Neural crest cell (in vitro differentiated cells): ENCODE data around the gene OSBP2. TPM values are rescaled to one million over a fixed set of nuclear protein-coding genes. Genes with fewer than 3 reads are reported as not detected.

ENCODE experiments used
- DNase-seq: peaks from one replicate; pipeline ENCODE4 v3.0.0; 2021; ENCODE audit warnings: low read depth, mixed read lengths, low spot score
- H3K27ac Mint-ChIP-seq: one replicate; pipeline ENCODE4 v1.8.0; 2021; ENCODE audit warnings: mild to moderate bottlenecking, mixed read lengths; ENCODE audit not compliant: unreplicated experiment
- H3K27me3 Mint-ChIP-seq: 2 replicates; pipeline ENCODE4 v1.8.0; 2021; ENCODE audit warnings: low read depth, mild to moderate bottlenecking, mixed read lengths
- H3K36me3 Mint-ChIP-seq: 2 replicates; pipeline ENCODE4 v1.8.0; 2021; ENCODE audit warnings: low read depth, mild to moderate bottlenecking, mixed read lengths
- H3K4me1 Mint-ChIP-seq: 2 replicates; pipeline ENCODE4 v1.8.0; 2021; ENCODE audit warnings: mixed read lengths
- H3K4me3 Mint-ChIP-seq: one replicate; pipeline ENCODE4 v1.8.0; 2021; ENCODE audit warnings: mild to moderate bottlenecking, mixed read lengths
- H3K9me3 Mint-ChIP-seq: 2 replicates; pipeline ENCODE4 v1.8.0; 2021; ENCODE audit warnings: mixed read lengths
- total RNA-seq: library from RNA; stranded (reverse); gene quantifications from 2 replicates; pipeline ENCODE4 v1.2.1, GENCODE V29; 2021
- TF ChIP-seq, protein P1 (sequence below): fragments of 200-600 bp; sonication (generic); conservative IDR thresholded peaks from 2 replicates; pipeline ENCODE4 v1.5.0; 2021; ENCODE audit warnings: antibody characterized with exemption, mild to moderate bottlenecking

Gene OSBP2
- total RNA-seq, 1 donor from 2014 or later, result 2.8 TPM

DNA sequence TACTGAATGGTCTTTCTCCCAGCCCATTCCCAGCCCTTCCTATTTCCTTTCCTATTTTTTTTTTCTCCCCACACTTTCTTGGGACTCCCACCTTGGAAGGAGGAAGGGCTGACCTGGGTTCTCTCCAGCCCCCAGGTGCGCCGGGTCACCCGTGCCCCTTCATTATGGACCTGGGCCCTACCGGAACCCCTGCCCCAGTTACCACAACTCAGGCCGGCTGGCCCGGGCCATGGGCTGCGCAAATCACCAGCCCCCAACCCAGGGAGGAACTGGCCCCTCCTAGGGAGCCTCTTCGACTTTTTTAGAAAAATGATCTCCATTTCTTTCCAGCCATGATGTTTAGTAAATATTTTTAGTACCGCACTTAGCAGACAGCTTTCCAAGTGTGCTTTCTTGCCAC is 211.7 kb downstream of the OSBP2 start:
- Mint-ChIP-seq H3K27ac (no peak overlapping the region), H3K4me1 (no peaks in the 10 kb centered on the region), H3K4me3 (no peak overlapping the region), H3K36me3 (peaks cover 16% of the 10 kb centered on the region), H3K9me3 (no peaks in the 10 kb centered on the region), H3K27me3 (no peaks in the 10 kb centered on the region)
- TF ChIP-seq, protein P1, sequence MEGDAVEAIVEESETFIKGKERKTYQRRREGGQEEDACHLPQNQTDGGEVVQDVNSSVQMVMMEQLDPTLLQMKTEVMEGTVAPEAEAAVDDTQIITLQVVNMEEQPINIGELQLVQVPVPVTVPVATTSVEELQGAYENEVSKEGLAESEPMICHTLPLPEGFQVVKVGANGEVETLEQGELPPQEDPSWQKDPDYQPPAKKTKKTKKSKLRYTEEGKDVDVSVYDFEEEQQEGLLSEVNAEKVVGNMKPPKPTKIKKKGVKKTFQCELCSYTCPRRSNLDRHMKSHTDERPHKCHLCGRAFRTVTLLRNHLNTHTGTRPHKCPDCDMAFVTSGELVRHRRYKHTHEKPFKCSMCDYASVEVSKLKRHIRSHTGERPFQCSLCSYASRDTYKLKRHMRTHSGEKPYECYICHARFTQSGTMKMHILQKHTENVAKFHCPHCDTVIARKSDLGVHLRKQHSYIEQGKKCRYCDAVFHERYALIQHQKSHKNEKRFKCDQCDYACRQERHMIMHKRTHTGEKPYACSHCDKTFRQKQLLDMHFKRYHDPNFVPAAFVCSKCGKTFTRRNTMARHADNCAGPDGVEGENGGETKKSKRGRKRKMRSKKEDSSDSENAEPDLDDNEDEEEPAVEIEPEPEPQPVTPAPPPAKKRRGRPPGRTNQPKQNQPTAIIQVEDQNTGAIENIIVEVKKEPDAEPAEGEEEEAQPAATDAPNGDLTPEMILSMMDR, result no peak
- DNase-seq, result no peak

DNA sequence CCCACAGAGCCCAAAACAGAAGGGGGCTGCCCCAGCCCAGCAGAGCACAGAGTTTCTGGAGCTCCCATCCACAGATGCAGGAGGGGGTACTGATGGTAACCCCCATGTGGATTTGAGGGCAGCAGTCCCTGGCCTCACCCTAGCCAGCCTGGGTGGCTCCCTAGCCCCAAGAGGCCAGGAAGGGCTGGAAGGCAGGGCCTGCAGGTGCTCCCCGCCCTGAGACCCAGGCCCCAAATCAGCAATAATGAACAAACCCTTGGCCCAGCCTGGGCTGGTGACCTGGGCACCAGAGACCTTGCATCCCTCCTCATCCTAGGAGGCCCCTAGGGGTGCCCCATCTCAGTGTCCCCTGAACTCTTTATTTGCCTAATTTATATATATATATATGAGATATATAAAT is 212.3 kb downstream of the OSBP2 start:
- peaks cover 14% of the 10 kb centered on the region for H3K36me3 Mint-ChIP-seq
- TF ChIP-seq, protein P1, result no peak
- H3K4me3 Mint-ChIP-seq, result no peak overlapping the region
- no peak for DNase-seq
- no peaks in the 10 kb centered on the region for H3K27me3 Mint-ChIP-seq
- no peaks in the 10 kb centered on the region for H3K9me3 Mint-ChIP-seq
- H3K27ac Mint-ChIP-seq, result no peak overlapping the region
- H3K4me1 Mint-ChIP-seq, result no peaks in the 10 kb centered on the region

DNA sequence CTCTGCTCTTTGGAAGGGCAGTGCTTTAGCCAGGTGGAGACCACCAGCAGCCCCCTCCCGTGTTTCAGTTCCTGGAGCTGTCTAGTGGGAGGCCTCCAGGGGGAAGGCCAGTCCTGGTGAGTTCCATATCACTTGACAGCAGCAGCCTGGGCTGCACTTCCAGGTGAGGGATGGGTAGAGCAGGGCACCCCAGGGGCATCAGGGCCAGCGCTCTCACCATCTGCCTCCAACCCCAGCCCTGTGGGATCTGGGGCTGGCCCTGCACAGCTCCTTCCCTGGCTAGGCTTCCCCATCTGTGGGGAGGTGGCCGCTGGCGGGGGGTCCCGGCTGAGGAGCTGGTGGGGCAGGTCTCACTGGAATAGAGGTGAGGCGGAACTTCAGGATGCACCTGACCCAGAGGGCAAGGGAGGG is 213.4 kb downstream of the OSBP2 start:
- no peaks in the 10 kb centered on the region for H3K4me1 Mint-ChIP-seq
- TF ChIP-seq, protein P1, result no peak
- no peaks in the 10 kb centered on the region for H3K9me3 Mint-ChIP-seq
- H3K27ac Mint-ChIP-seq, result no peak overlapping the region
- no peaks in the 10 kb centered on the region for H3K27me3 Mint-ChIP-seq
- H3K4me3 Mint-ChIP-seq, result no peak overlapping the region
- peaks cover 9% of the 10 kb centered on the region for H3K36me3 Mint-ChIP-seq
- DNase-seq, result no peak

DNA sequence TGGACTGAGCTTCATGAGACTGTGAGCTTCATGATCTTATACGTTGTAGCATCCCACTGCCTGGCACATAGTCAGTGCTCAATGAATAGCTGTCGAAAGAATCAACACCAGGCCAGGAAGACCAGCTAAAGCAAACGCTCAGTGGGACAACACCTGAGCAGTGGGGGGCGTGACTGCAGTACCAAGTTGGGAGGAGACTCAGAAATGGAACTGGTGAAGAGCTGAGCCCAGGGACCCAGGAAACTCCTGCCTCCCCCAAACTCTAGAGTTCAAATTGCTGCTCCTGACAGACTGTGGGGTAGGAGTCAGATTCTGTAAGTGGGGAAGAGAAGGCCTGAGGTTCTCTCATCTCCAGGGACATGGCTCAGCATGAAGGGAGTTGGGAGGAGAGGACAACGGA is 214.6 kb downstream of the OSBP2 start:
- TF ChIP-seq, protein P1, result no peak
- no peaks in the 10 kb centered on the region for H3K27me3 Mint-ChIP-seq
- H3K4me3 Mint-ChIP-seq, result no peak overlapping the region
- no peaks in the 10 kb centered on the region for H3K4me1 Mint-ChIP-seq
- no peaks in the 10 kb centered on the region for H3K9me3 Mint-ChIP-seq
- H3K36me3 Mint-ChIP-seq, result peaks cover 6% of the 10 kb centered on the region
- no peak overlapping the region for H3K27ac Mint-ChIP-seq
- no peak for DNase-seq

- peaks cover 6% of the 10 kb centered on the region for H3K36me3 Mint-ChIP-seq
- H3K4me1 Mint-ChIP-seq, result no peaks in the 10 kb centered on the region
- no peaks in the 10 kb centered on the region for H3K9me3 Mint-ChIP-seq
- H3K4me3 Mint-ChIP-seq, result no peak overlapping the region
- H3K27ac Mint-ChIP-seq, result no peak overlapping the region
- H3K27me3 Mint-ChIP-seq, result no peaks in the 10 kb centered on the region
- DNase-seq, result no peak
- TF ChIP-seq, protein P1, result no peak
Measured at GRCh38 chr22:30910358-30910757, 215.7 kb downstream of the OSBP2 start.

- Mint-ChIP-seq H3K27me3 (no peaks in the 10 kb centered on the region), H3K9me3 (no peaks in the 10 kb centered on the region), H3K36me3 (no peaks in the 10 kb centered on the region), H3K4me3 (no peak overlapping the region), H3K4me1 (peaks cover 9% of the 10 kb centered on the region), H3K27ac (peak overlapping the region; percentile 27)
- TF ChIP-seq, protein P1, result no peak
- DNase-seq, result no peak
Measured at GRCh38 chr22:30918761-30919160, 224.1 kb downstream of the OSBP2 start.
